Activated CD8-positive, alpha-beta memory T cell treated with anti-CD3 and anti-CD28 coated beads for 24 hours (primary cell): ENCODE results near the gene ERAP2.

Source experiments
- DNase-seq: peaks from one replicate; pipeline ENCODE4 v3.0.0-alpha.2; 2020

The ERAP2 gene

GRCh38 chr5:96935559-96936430, 59.5 kb downstream of the ERAP2 start, which contains the start of gene LNPEP:
Gene LNPEP, plus strand, starts transcription at chr5:96936080. Its CDS starts 76 bp downstream, at chr5:96936156.
- DNase-seq: peak; percentile 96

GRCh38 chr5:96936431-96937320, 60.4 kb downstream of the ERAP2 start:
- peak; percentile 80 for DNase-seq

GRCh38 chr5:96940586-96940985, 64.3 kb downstream of the ERAP2 start:
- DNase-seq: no peak

- DNase-seq: no peak
These were observed 64.8 kb downstream of the ERAP2 start for GRCh38 chr5:96941140-96941539.

GRCh38 chr5:96942078-96942477, 65.8 kb downstream of the ERAP2 start:
- no peak for DNase-seq

GRCh38 chr5:96942911-96943310, 66.6 kb downstream of the ERAP2 start:
- DNase-seq: no peak

- DNase-seq: no peak
These were observed 67.5 kb downstream of the ERAP2 start for GRCh38 chr5:96943799-96944198.

GRCh38 chr5:96945144-96945897, 69.0 kb downstream of the ERAP2 start:
- DNase-seq: no peak

- no peak for DNase-seq
These were observed 70.1 kb downstream of the ERAP2 start for GRCh38 chr5:96946381-96946780.

GRCh38 chr5:96952118-96952750, 75.9 kb downstream of the ERAP2 start:
- DNase-seq: no peak

GRCh38 chr5:96952974-96953730, 76.9 kb downstream of the ERAP2 start:
- DNase-seq: no peak

- no peak for DNase-seq
These were observed 81.2 kb downstream of the ERAP2 start for GRCh38 chr5:96957254-96958049.

GRCh38 chr5:96958977-96959376, 82.7 kb downstream of the ERAP2 start:
- no peak for DNase-seq

- no peak for DNase-seq
These were observed 84.8 kb downstream of the ERAP2 start for GRCh38 chr5:96961053-96961452.

- DNase-seq: no peak
These were observed 86.3 kb downstream of the ERAP2 start for GRCh38 chr5:96962540-96962991.

- DNase-seq: no peak
These were observed 87.0 kb downstream of the ERAP2 start for GRCh38 chr5:96963267-96963666.

GRCh38 chr5:96966801-96967200, 90.5 kb downstream of the ERAP2 start:
- no peak for DNase-seq

GRCh38 chr5:96967400-96967799, 91.1 kb downstream of the ERAP2 start:
- no peak for DNase-seq

- no peak for DNase-seq
These were observed 91.8 kb downstream of the ERAP2 start for GRCh38 chr5:96968074-96968473.

GRCh38 chr5:96968614-96969013, 92.3 kb downstream of the ERAP2 start:
- no peak for DNase-seq
